GF-D8 (cell line): ENCODE data around the gene DCPS.
"Not testable (repeated sequence)": the region's sequence is repeated elsewhere in the genome, so short reads cannot be mapped to it uniquely, and the experiment has no call there.

ENCODE experiments used
- DNase-seq: peaks from one replicate; lab custom pipeline; 2025; lab: John Stamatoyannopoulos, UW

The DCPS gene

DNA sequence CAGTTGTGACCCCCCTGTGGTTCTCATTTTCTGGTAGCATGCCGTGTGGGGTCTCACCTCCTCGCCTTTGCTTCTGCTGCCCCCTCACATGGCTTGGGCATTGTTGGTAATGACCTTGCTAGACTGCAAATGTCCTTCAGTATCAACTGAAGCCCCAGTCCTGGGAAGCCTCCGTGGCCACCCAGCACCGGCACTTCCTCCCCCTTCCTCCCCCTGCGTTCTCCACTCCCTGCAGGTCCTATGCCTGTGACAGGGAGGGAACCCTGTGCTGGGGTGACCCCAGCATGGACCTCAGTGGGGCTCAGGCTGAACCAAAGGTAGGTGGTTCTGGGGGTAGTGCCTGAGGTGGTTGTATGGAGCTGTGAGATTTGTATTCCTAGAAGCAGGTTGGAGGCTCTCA, 57.5 kb downstream of the DCPS start:
- DNase-seq, result no peak

DNA sequence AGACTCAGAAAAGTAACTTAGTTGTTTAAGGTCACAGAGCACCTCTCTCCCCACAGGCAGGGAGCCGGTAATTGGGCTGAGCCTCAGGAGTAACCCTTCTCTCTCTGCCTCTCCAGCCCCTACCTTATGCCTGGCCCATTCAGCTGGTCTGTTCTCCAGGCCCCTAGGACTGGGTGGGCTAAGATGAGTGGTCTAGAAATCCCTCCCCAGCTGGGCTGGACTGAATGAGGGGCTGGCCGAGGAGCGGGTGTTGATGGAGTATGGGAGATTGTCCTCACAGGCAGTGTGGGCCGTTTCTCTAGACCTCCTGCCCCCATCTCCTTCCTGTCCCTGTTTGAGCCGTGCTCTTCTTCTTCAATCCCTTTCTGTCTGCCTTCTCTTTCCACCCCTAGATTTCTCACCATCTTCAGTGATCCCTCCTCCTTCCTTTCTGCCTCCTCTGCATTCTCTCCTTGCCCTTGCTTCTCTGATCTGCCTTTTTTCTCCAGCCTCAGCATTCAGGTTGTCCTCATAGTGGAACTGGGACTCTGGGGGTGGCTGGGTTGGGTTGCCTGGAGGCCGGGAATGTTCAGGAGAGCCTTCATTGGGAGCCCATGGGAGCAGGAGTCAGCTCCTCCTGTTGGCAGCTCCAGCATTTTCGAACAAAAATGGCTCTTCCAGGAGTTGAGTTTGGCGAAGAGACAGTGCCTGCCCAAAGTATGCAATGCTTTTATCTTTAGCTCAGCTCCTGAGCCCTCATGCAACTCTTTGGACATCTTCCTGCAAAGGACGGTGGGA, 59.2 kb downstream of the DCPS start:
- DNase-seq, result no peak

DNA sequence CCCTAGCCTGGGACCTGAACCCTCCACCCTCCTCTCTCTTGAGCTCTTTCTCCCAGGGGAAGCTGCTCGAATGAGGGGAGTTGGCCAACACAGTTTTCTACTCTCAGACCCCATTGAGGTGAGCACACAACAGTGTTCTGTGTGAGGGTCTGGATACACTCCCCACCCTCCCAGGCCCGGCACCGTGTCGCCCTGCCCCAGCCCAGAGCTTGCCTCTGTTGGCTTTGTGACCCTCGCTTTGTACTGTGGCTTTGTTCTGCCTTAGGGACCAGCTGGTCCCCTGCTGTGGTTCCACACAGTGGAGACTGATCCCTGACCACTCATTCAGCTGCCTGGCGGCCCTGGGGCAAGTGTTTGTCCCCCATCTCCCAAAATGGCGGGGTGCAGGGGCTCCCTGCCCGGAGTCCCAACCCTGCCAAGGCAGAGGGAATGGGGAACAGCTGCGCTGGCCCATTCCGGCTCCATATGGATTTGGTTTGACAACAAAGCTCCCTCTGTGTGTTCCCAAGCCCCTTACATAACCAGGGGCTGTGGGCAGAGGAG, 59.9 kb downstream of the DCPS start:
- no peak for DNase-seq

DNA sequence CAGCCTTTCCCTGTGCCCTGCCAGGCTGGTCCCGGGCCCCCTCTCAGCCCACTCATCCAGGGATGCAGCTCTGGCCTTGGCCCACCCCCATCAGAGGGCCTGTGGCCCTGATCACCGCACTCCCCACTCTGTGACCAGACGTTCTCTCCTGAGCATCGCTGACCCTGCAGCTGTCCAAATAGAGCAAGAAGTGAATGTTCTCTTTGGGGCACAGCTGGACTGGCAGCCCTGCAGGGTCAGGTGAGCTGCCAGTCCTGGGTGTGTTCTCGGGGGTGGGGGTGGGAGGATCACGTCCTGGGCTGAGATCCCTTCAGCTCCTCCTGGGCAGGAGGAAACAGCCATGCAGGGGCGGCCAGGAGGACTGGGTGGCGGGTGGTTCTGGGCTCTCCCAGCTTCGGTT, 60.9 kb downstream of the DCPS start:
- DNase-seq, result not testable (repeated sequence)

DNA sequence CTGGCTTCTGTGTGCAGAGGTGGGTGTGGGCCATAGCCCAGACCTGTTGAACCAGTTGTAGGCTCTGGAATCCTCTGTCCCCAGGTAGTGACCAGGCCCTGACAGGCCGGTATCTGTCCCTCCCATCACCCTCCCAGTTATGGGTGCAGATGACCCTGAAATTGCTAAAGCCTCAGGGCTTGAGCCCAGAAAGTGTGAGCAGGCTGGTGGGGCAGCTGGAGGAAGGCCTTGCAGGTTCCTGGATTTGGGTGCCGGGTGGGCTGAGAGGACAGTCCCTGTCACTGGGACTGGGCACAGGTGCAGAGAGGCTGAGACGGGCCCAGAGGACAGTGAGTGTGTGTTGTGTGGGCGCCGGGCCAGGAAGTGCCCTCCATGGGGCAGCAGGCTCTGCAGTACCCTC, 61.6 kb downstream of the DCPS start:
- DNase-seq, result not testable (repeated sequence)

DNA sequence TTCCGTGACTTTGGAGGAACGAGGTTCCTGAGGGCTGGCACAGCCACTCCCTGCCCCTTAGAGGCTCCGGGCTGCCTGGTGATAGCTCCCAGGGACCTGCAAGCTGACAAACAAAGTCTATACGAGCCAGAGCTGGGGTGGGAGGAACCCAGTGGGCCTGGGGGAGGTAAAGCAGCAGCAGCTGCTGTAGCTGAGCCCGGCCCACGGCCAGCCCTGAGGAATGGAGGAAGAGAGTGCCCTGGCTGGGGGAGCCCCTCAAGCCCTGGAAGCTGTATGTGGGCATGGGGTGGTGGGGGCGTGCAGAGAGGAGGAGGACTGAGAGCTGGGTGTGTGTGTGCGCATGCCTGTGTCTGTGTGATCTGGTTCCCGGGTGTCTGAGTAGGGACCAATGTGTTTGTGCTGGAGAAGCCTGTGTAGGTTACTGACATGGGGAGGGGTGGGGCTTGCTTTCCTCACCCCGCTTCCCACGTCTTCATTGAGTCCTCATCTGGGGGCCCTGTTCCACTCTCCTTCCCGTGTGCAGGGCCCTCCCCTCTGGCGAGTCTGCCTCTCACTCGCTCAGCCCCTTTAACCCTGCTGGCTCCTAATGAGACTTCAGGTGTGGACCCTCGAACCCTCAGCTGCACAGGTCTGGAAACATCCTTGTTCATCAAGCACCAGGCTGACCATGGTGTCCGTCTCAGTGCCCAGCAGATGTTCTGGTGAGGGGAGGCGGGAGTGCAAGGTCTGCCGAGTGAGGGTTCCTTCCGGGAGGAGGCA, 62.4 kb downstream of the DCPS start:
- DNase-seq, result no peak

DNA sequence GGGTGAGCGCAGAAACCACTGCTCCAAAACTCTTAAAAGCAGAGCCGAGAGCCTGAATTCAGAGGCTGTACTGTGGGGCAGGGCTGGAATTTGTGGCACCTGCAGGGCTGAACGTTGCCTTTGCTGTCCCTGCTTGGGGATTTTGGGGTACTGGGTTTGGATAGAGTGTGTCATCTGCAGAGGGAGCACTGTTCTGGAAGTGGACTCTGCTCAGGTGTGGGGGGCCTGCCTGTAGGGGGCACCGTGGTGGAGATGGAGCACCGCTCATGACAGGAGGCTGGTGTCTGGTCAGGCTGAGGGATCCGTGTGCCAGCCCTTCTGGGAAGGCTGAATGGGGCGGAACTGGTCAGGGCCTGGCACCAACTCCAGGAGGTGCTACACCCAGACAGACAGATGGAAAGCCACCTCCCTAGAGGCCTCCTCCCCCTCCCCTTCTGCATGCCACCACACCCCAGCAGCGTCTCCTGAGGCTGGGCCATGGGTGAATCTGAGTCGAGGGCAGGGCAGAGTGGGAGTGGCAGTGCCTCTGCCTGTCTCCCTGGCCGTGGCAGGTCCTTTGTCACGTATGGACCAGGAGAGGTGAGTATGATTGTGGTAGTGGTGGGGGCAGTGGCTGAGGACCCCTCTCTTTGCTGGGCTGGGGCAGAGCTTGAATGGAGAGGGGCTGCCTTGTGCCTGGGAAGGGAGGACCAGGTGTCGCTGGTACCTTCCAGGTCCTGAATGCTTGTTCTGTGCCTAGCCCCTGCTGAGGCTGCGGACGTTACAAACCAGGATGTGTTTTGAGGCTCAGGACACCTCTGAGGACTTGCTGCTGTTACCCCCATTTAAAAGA, 63.2 kb downstream of the DCPS start:
- not testable (repeated sequence) for DNase-seq

DNA sequence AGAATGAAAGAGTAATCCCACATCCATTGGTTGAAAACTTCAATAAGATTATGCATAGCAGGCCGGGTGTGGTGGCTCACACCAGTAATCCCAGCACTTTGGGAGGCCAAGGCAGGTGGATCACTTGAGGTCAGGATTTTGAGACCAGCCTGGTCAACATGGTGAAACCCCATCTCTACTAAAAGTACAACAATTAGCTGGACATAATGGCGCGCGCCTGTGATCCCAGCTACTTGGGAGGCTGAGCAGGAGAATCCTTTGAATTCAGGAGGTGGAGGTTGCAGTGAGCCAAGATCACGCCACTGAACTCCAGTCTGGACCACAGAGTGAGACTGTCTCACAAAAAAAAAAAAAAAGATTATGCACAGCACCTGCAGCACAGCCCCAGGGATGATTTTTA, 63.9 kb downstream of the DCPS start:
- DNase-seq, result not testable (repeated sequence)

DNA sequence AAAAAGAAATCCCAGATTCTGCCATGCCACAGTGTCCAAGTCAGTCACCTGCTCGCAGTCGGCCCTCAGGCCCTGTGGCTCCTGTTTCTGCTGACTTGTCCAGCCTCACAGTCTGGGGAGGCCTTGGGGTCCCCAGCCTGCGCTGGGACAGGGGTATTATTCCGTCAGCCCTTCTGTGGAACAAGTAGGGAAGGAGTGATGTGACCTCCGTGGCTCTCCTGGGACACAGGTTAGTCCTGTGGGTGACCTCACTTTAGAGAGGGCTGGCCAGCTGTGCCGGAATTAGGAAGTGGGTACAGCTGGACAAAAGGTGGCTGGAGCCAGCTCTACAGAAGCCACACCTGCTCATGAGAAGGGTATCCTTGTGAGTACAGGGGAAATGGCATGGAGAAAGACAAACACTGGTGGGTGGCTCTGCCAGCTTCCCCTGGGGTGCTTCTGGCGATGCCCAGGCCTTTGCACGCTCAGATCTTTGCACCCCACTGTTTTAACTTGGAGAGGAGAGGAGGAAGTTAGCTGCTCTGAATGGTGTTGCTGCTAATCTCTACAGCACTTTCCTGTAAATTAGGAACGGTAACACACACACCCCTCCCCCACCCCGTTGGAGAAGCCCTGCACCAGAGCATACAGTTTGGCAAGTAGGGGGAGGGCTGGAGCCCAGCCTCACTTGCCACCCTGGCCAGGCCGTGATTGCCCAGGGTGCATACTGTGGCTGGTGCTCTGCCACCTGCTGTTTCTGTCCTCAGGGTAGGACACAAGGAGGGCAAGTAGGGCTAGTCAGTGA, 64.7 kb downstream of the DCPS start:
- DNase-seq, result peak; percentile 87

DNA sequence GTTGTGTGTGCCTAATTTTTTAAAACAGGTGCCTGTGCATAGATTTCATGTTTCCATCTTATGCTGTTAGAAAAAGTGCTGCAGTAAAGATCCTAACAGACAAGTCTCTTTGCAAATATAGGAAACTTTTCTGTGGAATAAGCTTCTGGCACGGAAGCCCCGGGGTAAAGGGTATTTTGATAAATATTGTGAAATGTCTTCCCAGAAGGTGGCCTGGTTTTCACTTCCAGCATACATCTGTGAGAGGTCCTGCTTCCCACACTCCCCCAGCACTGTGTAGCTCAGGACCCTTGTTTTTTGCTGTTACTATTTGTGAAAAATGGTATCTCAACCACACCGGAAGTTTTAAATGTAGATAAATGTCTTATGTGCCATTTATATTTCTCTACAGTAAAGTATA, 66.2 kb downstream of the DCPS start:
- no peak for DNase-seq

DNA sequence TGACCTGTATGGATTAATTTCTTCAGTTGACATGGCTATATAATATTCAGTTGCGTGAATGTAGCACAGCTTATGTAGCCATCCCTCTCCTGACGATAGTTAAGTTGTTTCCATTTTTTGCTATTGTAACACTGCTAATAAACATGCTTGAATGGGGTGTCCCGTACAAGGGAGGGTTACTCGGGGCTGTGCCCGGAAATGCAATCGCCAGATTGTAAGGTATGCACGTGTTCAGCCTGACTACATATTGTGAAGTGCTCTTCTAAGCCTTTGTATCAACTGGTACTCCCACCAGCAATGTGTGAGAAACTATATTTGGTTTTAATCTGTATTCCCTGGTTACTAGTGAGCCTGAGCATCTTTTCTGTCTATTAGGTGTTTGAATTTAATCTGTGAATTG, 67.7 kb downstream of the DCPS start:
- DNase-seq, result no peak

DNA sequence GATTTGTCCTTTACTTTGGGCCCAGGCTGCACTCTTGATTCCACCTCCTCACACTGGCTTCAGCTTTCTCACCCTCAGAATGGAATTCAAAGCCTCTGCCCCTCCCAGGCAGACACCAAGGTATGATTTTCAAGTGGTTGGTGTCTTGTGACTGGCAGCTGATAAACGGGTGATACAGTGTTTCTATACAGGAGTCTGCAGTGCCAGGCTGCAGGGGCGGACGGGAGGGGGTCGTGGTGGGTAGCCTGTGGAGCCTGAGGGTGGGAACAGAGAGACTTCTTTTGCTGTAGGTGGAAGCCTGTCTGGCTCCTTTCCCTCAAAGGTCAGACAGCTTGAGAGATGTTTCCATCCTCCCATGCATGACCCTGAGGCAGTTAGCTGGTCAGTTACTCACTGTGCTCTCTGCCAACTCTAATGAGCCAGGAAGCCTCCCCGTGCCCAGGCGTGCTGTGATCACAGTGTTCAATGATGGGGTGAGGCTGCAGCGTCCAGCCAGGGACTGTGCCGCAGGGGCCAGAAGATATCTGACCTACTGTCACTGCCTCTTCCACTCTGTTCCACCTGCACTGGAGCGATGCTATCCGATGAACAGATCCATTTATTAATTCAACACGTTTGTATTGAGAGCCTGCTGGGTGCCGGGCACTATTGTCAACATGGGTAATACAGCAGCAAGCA, 69.7 kb downstream of the DCPS start:
- not testable (repeated sequence) for DNase-seq

DNA sequence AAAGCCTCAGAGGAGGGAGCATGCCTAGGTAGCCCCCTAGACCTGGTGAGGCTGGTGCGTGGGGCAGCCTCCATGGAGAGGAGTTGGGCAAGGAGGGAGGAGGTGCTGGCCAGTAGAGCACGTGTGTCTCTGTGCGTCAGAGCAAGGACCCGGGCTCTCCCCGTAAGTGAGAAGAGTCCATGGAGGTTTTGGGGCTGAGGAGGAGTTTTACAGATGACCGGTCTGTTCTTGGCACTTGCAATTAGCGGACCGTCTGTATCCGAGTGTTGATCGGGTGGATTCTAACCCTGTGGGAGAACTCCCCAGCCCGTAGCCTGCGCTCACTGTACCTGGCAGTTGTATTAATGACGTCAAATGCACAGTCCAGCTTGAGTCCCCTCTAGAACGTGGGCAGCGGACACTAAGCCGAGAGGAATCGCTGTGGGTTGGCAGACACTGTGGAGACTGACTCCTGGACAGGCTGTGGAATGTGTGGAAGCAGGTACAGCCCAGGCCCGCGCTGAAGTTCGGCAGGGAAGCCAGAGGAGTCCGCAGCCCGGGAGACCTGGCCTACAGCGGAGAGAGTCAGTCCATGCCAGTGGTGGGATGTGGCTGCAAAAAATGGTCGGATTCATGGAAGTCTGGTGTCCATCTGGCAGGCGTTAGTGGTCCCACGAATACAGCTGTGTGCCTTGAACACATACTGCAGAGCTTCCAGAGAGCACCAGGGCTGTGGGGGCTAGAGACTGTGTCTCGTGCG, 70.9 kb downstream of the DCPS start:
- DNase-seq, result not testable (repeated sequence)

DNA sequence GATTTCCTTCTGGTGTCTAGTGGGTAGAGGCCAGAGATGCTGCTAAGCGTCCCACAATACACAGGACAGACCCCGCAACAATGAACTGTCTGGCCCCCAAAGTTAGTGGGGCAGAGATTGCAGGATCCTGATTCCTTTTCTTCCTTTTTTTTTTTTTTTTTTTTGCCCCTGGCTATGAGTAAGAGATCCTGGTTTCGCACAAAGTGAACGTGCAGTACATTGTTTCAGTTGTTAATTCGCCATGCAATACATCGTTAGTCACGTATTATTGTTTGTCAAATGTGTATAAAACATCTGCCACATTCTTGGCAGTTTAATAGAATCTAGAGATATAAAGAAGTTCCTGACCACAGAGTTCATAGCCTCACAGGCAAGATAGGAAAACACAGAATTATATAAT, 71.9 kb downstream of the DCPS start:
- DNase-seq, result no peak

DNA sequence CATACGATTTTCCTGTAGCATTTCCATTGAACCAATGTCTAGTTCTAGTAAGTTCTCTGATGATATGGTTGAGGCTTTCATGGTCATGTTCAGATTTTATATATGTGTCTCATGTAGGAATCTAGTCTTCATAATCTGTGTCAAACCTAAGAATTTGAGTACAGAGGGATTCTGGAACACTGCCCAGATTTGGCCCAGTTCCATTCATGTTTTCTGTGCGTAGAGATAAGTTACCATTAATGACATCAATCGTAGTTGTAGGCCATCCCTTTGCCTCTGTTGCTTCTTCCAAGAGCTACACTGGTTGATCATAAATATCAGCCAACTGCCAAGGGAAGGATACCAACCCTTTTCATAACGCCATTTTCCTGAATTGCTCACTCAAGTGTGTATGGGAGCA, 74.9 kb downstream of the DCPS start:
- no peak for DNase-seq

DNA sequence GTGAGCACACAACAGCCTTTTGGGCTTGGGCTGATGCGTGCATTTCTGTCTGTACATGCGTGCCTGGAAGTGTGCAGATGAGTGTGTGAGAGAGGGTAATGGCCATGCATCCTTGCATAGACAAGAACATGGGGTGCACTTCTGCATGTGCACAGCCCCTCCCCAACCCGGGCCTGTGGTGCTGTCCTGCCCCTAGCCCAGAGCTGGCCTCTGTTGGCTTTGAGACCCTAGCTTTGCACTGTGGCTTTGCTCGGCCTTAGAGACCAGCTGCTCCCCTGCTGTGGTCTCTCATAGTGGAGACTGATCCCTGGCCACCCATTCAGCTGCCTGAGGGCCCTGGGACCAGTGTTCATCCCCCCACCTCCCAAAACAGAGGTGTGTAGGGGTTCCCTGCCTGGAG, 77.0 kb downstream of the DCPS start:
- DNase-seq, result no peak

DNA sequence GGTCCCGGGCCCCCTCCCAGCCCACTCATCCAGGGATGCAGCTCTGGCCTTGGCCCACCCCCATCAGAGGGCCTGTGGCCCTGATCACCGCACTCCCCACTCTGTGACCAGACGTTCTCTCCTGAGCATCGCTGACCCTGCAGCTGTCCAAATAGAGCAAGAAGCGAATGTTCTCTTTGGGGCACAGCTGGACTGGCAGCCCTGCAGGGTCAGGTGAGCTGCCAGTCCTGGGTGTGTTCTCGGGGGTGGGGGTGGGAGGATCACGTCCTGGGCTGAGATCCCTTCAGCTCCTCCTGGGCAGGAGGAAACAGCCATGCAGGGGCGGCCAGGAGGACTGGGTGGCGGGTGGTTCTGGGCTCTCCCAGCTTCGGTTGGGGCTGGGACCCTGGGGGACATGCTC, 78.1 kb downstream of the DCPS start:
- not testable (repeated sequence) for DNase-seq

DNA sequence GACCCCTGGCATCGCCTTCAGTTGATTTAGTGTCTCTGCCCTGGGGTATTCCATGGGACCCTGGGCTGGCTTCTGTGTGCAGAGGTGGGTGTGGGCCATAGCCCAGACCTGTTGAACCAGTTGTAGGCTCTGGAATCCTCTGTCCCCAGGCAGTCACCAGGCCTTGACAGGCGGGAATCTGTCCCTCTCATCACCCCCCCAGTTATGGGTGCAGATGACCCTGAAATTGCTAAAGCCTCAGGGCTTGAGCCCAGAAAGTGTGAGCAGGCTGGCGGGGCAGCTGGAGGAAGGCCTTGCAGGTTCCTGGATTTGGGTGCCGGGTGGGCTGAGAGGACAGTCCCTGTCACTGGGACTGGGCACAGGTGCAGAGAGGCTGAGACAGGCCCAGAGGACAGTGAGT, 78.8 kb downstream of the DCPS start:
- DNase-seq, result not testable (repeated sequence)

DNA sequence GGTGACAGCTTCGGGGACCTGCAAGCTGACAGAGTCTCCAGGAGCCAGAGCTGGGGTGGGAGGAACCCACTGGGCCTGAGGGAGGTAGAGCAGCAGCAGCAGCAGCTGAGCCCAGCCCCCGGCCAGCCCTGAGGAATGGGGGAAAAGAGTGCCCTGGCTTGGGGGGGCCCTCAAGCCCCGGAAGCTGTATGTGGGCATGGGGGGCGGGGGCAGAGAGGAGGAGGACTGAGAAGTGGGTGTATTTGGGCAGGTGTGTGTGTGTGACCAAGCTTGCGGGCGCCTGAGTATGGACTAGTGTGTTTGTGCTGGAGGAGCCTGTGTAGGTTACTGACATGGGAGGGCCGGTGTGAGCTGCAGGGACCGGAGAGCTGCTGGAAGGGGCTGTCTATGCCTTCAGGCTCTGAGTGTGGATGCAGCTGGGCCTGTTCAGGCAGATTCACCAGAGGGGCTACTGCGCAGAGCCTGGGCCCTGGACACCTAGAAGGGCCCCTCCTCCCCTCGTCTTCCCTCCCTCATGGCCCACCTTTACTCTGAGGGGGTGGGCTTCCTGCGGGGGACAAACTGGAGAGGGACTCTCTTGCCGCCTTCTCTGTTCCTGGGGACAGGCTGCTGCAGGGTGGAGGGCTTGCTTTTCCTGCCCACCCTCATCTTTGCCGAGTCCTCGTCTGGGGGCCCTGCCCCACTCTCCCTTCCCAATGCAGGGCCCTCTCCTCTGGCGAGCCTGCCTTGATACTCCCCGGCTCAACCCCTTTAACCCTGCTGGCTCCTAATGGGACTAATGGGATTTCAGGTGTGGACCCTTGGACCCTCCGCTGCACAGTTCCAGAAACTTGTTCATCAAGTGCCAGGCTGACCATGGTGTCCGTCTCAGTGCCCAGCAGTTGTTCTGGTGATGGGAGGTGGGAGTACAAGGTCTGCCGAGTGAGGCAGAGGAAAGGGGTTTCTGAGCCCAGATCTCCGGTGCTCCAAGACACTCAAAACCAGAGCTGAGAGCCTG, 79.8 kb downstream of the DCPS start:
- DNase-seq, result no peak
